ENCODE measurements around the gene EXOSC2. TPM values are rescaled to one million over a fixed set of nuclear protein-coding genes. Genes with fewer than 3 reads are reported as not detected.

Gene EXOSC2
- total and polyA plus RNA-seq, 2 of the 4 experiments (the other 2 are of a cell fraction), result 27.0 to 48.6 TPM

DNA sequence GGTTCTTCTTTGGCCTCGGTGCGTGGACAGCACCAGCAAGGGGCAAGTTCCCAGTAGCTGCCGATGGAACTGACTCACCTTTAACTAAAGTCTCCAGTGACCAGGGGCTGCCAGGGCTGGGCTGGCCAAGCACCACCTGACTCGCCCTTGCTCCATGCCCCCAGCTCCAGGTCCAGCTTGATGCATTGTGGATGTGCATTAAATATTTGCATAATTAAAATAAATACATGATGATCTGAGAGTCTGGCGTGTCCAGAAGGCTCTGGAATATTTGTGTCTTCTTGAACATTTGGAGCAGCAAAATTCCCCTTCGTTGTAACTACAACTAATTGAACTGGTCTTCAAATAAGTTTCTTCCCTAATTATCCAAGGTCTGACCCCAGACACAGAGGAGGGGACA lies 38.7 kb upstream of the EXOSC2 start:
- Histone ChIP-seq H2BK15ac (ENCODE audit: low read depth, low read length) (no peak overlapping the region), H4K8ac (ENCODE audit: low read depth in 2 of 2, low read length in 2 of 2) (no peak overlapping the region), H2BK5ac (ENCODE audit: low read depth, low read length, poor library complexity, severe bottlenecking) (no peak overlapping the region), H3K23ac (ENCODE audit: low read depth, low read length) (no peak overlapping the region), H3K4me2 (ENCODE audit: low read depth, low read length) (no peak overlapping the region), H3K9me3 (ENCODE audit: control insufficient read depth, insufficient read depth, low read length) (peaks cover 7% of the 10 kb centered on the region; the same call in 1 of the 2 replicates), H3K14ac (replicated peaks; ENCODE audit: low read depth, low read length) (no peak overlapping the region), H3K9me1 (ENCODE audit: insufficient read depth, low read length) (no peaks in the 10 kb centered on the region), H3K36me3 (ENCODE audit: control insufficient read depth, insufficient read depth, low read length) (no peaks in the 10 kb centered on the region), H3K27ac (ENCODE audit: insufficient read depth, low read length) (no peak overlapping the region), H2BK120ac (ENCODE audit: low read depth, low read length) (no peak overlapping the region), H3K27me3 (ENCODE audit: control insufficient read depth, insufficient read depth, low read length) (peaks cover 65% of the 10 kb centered on the region), H3K56ac (ENCODE audit: extremely low read depth, insufficient read depth, low read length) (no peak overlapping the region), H3K4ac (ENCODE audit: low read depth, low read length) (no peak overlapping the region), H2AK9ac (replicated peaks; ENCODE audit: low read depth, low read length, poor library complexity) (no peak overlapping the region), H2AK5ac (ENCODE audit: low read depth, low read length) (no peak overlapping the region), H4K20me1 (ENCODE audit: insufficient read depth, low read length) (no peaks in the 10 kb centered on the region), H3K4me1 (ENCODE audit: control insufficient read depth, insufficient read depth, low read length) (no peaks in the 10 kb centered on the region), H3K4me3 (ENCODE audit: insufficient read depth, low read depth, low read length) (no peak overlapping the region), H2BK20ac (ENCODE audit: low read depth, low read length) (no peak overlapping the region), H2AFZ (replicated peaks; ENCODE audit: low read length, poor library complexity) (no peak overlapping the region), H3K18ac (ENCODE audit: low read depth, low read length) (no peak overlapping the region), H4K91ac (ENCODE audit: insufficient read depth, low read depth, low read length) (no peak overlapping the region), H3K79me1 (ENCODE audit: low read depth in 1 of 2, low read length in 2 of 2) (no peaks in the 10 kb centered on the region), H4K5ac (ENCODE audit: low read depth, low read length) (no peak overlapping the region), H3K9ac (ENCODE audit: low read depth, low read length) (no peak overlapping the region)
- intact Hi-C loops (cut with micrococcal nuclease) (no loop called here), dilution Hi-C loops (cut with HindIII; ENCODE audit: low sequenced_read_pairs, unreplicated experiment) (no loop called here), in situ Hi-C loops (cut with MboI; ENCODE audit: low sequenced_read_pairs) (loop anchor here (25.0 kb wide), 1 partner anchor 543 kb away; no protein-coding TSS in a partner anchor)
- ChIA-PET CTCF (no interaction called here), POLR2A (ENCODE audit: unreplicated experiment) (no interaction called here)
- BruUV-seq (replicated peaks), result no TSS peak
- no peak for ATAC-seq (ENCODE audit: low read depth)
- TF ChIP-seq, protein P1, sequence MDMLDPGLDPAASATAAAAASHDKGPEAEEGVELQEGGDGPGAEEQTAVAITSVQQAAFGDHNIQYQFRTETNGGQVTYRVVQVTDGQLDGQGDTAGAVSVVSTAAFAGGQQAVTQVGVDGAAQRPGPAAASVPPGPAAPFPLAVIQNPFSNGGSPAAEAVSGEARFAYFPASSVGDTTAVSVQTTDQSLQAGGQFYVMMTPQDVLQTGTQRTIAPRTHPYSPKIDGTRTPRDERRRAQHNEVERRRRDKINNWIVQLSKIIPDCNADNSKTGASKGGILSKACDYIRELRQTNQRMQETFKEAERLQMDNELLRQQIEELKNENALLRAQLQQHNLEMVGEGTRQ (IDR thresholded peaks at IDR 0.05; ENCODE audit: low read depth, low read length), result no peak
- no peak for TF ChIP-seq MAZ (IDR thresholded peaks at IDR 0.05; ENCODE audit: borderline replicate concordance, low read depth, low read length)
- TF ChIP-seq, protein P2, sequence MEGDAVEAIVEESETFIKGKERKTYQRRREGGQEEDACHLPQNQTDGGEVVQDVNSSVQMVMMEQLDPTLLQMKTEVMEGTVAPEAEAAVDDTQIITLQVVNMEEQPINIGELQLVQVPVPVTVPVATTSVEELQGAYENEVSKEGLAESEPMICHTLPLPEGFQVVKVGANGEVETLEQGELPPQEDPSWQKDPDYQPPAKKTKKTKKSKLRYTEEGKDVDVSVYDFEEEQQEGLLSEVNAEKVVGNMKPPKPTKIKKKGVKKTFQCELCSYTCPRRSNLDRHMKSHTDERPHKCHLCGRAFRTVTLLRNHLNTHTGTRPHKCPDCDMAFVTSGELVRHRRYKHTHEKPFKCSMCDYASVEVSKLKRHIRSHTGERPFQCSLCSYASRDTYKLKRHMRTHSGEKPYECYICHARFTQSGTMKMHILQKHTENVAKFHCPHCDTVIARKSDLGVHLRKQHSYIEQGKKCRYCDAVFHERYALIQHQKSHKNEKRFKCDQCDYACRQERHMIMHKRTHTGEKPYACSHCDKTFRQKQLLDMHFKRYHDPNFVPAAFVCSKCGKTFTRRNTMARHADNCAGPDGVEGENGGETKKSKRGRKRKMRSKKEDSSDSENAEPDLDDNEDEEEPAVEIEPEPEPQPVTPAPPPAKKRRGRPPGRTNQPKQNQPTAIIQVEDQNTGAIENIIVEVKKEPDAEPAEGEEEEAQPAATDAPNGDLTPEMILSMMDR (conservative IDR thresholded peaks at IDR 0.05; ENCODE audit: low read depth, low read length), result no peak
- TF ChIP-seq NFE2L2 (IDR thresholded peaks at IDR 0.05; ENCODE audit: low read depth, low read length), result no peak
- TF ChIP-seq FOS (IDR thresholded peaks at IDR 0.05; ENCODE audit: low read depth, low read length), result no peak
- TF ChIP-seq MXI1 (IDR thresholded peaks at IDR 0.05; ENCODE audit: borderline replicate concordance, low read depth, low read length), result no peak
- no peak for TF ChIP-seq RCOR1 (IDR thresholded peaks at IDR 0.05; ENCODE audit: insufficient replicate concordance, low read length)
- TF ChIP-seq CHD1 (IDR thresholded peaks at IDR 0.05; ENCODE audit: low read depth, low read length), result no peak
- no peak for TF ChIP-seq RAD21 (IDR thresholded peaks at IDR 0.05; ENCODE audit: low read length)
- TF ChIP-seq CEBPB (IDR thresholded peaks at IDR 0.05; ENCODE audit: low read depth, low read length), result no peak
- no peak for TF ChIP-seq BHLHE40 (IDR thresholded peaks at IDR 0.05; ENCODE audit: low read depth, low read length)
- no peak for TF ChIP-seq MAFK (IDR thresholded peaks at IDR 0.05; ENCODE audit: low read depth, low read length)
- no peak for TF ChIP-seq SMC3 (IDR thresholded peaks at IDR 0.05; ENCODE audit: low read depth, low read length)
- DNase-seq, result no peak
- no CpG with 5 or more reads among the region's 6 CpGs for WGBS, 2 experiments (ENCODE audit: extremely low coverage in 2 of 2, insufficient read length in 1 of 2)
